GM13976 (cell line): ENCODE data around the gene FAM53B.
"Not testable (repeated sequence)": the region's sequence is repeated elsewhere in the genome, so short reads cannot be mapped to it uniquely, and the experiment has no call there.

Experiments
- DNase-seq: peaks from one replicate; pipeline ENCODE4 v3.0.0; 2012; ENCODE audit warnings: low spot score
- CTCF ChIP-seq: IDR thresholded peaks from 2 replicates; pipeline ENCODE4 v1.5.1; 2012; ENCODE audit warnings: borderline replicate concordance, mild to moderate bottlenecking; ENCODE audit not compliant: insufficient read depth; ENCODE audit errors: extremely low read depth, missing control alignments, control extremely low read depth
- in situ Hi-C: fragments of 300-500 bp; cut with MboI; formaldehyde crosslinking; loops from one replicate; pipeline ENCODE4 v1.12.0; 2022; ENCODE audit warnings: low sequenced_read_pairs, mixed read lengths, inconsistent platforms; ENCODE audit not compliant: unreplicated experiment

Gene FAM53B

DNA sequence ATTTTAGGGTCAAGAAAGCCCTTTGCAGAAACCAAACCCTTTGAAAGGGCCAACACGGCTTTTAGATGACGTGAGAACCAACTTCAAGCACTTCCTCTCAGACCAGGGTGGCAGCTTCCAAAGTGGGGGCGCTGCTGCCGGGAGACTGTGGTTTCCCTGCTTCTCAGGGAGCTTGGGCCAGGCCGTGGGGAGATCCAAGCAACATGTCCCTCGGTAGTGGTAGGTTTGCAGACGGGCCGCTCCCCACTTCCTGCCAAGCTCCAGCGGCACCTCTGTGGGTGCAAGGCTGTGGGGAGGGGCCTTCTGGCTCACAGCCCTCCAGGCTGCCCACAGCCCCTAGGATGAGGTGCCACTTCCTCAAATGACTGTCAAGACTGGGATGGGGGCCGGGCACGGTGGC is 132.4 kb downstream of the FAM53B start:
- TF ChIP-seq CTCF, result no peak
- in situ Hi-C loops, result no loop called here
- no peak for DNase-seq

DNA sequence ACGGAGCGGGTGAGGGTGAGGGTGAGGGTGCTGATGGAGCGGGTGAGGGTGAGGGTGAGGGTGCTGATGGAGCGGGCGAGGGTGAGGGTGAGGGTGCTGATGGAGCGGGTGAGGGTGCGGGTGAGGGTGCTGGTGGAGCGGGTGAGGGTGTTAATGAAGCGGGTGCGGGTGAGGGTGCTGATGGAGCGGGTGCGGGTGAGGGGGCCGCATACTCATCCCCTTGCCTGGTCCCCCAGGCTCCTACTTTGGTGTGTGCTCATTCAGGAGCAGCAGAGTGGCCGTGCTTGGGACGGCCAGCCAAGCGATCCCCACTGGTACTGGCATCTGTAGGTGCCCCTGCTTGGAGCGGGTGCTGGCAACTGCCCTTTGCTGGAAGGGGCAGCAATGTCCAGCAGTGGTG is 133.3 kb downstream of the FAM53B start:
- in situ Hi-C loops, DNase-seq: not testable (repeated sequence)

DNA sequence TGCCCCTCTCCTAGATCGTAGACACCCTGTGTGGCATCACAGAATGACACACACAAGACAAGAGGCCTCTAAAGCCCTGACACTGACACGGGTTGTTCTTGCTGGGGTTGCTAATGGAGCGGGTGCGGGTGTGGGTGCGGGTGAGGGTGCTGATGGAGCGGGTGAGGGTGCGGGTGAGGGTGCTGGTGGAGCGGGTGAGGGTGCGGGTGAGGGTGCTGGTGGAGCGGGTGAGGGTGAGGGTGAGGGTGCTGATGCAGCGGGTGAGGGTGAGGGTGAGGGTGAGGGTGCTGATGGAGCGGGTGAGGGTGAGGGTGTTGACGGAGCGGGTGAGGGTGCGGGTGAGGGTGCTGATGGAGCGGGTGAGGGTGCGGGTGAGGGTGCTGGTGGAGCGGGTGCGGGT is 134.0 kb downstream of the FAM53B start:
- DNase-seq, in situ Hi-C loops: not testable (repeated sequence)

DNA sequence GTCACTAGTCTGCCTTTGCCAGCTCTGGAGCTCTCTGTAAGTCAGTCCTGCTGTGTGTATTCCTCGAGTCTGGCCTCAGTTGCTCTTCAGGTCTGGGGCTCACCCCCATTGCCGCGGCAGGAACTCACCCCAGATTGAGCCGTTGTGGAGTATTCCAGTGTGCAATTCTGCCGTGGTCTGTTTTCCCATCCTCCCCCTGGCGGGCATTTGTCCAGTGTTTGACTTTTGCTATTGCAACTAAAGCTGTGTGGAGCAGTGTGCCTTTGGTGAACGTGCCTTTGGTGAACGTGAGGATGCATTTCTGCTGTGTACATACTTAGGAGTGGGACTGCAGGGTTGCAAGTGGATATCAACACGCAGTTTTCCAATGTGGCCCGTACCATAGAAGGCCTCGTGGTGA is 134.5 kb downstream of the FAM53B start:
- in situ Hi-C loops, result no loop called here
- TF ChIP-seq CTCF, result no peak
- DNase-seq, result no peak

DNA sequence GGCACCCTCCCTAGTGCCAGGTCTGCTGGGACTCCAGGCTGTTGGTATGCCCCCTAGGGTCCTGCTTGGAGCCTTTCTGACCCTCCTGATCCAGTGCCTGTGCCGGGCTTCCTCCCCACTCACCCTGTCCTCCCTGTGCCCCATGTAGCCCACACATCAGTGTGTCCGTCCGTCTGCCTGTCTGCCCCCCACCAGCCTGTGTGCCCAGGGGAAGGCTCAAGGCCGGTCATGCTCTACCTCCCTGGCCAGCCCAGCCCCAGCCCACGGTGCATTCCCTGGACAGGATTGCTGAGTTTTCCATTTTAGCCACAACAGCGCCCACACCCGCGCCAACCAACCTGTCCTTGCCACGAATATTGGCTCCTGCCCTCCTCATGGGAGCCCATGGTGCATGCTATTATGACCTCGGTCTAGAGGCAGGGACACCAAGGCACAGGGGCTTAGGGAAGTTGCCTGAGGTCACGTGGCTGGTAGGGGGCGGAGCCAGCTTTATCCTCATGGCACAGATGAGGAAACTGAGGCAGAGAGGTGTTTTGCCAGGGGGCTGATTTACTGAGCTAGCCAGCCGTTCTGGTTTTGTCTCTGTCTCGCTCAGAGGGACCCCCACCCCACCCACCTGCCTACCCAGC is 136.0 kb downstream of the FAM53B start:
- no peak for TF ChIP-seq CTCF
- in situ Hi-C loops, result no loop called here
- no peak for DNase-seq

GRCh38 chr10:124607693-124608092 is 136.5 kb downstream of the FAM53B start:
- no peak for DNase-seq
- no peak for TF ChIP-seq CTCF
- in situ Hi-C loops, result no loop called here

DNA sequence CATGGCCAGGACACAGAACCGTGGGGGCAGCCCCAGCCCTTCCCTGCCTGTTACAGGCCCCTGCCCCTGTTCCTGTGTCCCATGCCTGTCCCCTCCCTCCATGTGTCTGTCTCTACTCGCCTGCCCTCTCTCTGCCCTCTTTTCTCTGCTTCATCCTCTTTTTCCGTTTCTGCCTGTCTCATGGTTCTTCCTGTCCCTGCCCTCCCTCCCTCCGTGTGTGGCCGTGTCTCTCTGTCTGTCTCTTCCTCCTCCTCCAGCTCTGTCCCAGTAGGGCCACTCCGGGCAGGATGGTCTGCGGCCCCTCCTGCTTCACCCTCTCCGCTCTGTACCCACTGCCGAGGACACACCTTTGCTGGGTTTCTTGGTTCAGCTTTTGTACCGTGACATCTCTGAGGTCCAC is 137.4 kb downstream of the FAM53B start:
- in situ Hi-C loops, result no loop called here
- TF ChIP-seq CTCF, result no peak

More for the DNA sequence above, 137.4 kb downstream of the FAM53B start:
- no peak for DNase-seq
